ENCODE measurements around the gene ZNF487. TPM values are rescaled to one million over a fixed set of nuclear protein-coding genes. Genes with fewer than 3 reads are reported as not detected.

Gene ZNF487
- total and polyA plus RNA-seq, 2 of the 13 experiments (the other 11 are each of a cell fraction or from before 2014, with no cell fraction given) = 7.4 to 8.8 TPM

DNA sequence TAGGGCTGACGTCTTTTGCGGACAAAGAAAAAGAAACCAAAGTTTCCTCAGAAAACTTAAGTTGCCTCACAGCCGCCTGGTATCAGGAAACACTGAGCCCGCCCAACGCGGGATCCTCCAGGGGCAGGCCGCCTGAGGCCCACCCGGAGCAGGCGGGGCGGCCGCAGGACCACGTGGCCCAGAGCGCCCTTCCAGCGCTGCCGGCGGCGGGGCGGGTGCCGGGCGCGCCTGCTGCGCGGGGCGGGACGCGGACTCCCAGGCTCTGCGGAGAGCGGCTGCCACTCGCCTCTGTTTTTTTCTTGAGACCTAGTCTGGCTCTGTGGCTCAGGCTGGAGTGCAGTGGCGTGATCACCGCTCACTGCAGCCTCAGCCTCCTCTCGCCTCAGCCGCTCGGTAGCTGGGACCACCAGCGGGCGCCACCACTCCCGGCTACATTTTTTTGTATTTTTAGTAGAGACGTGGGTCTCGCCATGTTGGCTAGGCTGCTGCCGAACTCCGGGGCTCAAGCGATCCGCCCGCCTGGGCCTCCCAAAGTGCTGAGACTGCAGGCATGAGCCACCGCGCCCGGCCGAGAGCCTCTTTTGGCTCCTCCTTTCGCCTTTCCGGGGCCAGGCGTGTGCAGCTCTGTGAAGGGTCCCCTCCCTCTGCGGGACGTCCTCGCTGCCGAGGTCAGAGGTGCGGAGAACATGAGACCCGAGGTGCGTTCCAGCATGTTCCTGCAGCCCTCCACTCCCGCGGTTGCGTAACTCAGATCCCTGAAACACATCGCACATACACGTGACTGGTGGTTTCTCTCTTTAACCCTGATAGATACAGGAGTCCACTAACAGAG, 16.3 kb upstream of the ZNF487 start (continued):
- TF ChIP-seq, protein P1, sequence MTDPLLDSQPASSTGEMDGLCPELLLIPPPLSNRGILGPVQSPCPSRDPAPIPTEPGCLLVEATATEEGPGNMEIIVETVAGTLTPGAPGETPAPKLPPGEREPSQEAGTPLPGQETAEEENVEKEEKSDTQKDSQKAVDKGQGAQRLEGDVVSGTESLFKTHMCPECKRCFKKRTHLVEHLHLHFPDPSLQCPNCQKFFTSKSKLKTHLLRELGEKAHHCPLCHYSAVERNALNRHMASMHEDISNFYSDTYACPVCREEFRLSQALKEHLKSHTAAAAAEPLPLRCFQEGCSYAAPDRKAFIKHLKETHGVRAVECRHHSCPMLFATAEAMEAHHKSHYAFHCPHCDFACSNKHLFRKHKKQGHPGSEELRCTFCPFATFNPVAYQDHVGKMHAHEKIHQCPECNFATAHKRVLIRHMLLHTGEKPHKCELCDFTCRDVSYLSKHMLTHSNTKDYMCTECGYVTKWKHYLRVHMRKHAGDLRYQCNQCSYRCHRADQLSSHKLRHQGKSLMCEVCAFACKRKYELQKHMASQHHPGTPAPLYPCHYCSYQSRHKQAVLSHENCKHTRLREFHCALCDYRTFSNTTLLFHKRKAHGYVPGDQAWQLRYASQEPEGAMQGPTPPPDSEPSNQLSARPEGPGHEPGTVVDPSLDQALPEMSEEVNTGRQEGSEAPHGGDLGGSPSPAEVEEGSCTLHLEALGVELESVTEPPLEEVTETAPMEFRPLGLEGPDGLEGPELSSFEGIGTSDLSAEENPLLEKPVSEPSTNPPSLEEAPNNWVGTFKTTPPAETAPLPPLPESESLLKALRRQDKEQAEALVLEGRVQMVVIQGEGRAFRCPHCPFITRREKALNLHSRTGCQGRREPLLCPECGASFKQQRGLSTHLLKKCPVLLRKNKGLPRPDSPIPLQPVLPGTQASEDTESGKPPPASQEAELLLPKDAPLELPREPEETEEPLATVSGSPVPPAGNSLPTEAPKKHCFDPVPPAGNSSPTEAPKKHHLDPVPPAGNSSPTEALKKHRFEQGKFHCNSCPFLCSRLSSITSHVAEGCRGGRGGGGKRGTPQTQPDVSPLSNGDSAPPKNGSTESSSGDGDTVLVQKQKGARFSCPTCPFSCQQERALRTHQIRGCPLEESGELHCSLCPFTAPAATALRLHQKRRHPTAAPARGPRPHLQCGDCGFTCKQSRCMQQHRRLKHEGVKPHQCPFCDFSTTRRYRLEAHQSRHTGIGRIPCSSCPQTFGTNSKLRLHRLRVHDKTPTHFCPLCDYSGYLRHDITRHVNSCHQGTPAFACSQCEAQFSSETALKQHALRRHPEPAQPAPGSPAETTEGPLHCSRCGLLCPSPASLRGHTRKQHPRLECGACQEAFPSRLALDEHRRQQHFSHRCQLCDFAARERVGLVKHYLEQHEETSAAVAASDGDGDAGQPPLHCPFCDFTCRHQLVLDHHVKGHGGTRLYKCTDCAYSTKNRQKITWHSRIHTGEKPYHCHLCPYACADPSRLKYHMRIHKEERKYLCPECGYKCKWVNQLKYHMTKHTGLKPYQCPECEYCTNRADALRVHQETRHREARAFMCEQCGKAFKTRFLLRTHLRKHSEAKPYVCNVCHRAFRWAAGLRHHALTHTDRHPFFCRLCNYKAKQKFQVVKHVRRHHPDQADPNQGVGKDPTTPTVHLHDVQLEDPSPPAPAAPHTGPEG (CRISPR knock-in tag; IDR thresholded peaks at IDR 0.05) = peak; percentile 96
- TF ChIP-seq, protein P2, sequence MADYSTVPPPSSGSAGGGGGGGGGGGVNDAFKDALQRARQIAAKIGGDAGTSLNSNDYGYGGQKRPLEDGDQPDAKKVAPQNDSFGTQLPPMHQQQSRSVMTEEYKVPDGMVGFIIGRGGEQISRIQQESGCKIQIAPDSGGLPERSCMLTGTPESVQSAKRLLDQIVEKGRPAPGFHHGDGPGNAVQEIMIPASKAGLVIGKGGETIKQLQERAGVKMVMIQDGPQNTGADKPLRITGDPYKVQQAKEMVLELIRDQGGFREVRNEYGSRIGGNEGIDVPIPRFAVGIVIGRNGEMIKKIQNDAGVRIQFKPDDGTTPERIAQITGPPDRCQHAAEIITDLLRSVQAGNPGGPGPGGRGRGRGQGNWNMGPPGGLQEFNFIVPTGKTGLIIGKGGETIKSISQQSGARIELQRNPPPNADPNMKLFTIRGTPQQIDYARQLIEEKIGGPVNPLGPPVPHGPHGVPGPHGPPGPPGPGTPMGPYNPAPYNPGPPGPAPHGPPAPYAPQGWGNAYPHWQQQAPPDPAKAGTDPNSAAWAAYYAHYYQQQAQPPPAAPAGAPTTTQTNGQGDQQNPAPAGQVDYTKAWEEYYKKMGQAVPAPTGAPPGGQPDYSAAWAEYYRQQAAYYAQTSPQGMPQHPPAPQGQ (CRISPR knock-in tag; IDR thresholded peaks at IDR 0.05; ENCODE audit: borderline replicate concordance) = peak; percentile 60; the same call in 1 of the 2 replicates
- TF ChIP-seq ZNF83 (CRISPR knock-in tag; IDR thresholded peaks at IDR 0.05; ENCODE audit: borderline replicate concordance) (peak; percentile 70; the same call in 1 of the 2 replicates), TSC22D2 (CRISPR knock-in tag; IDR thresholded peaks at IDR 0.05; ENCODE audit: borderline replicate concordance) (peak; percentile 98)

Data from HepG2 (cell line).